ENCODE data around the gene LRRC49.

DNA sequence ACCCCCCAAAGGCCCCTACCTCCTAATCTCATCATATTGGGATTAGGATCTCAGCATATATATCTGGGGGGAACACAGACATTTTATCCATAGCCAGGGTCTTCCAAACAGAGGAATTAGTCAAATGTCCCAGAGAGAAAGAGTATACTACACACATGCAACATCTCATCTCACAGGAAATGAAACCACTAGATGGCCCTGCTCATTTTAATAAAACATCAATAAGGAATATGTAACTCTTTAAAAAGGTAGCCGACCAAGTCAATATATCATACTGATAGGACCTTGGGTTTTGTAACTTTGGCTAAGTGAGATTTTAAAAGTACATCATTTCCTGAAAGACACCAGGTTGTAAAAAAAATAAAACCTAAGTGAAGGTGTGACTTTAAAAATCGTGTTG is 177.1 kb downstream of the LRRC49 start:
- TF ChIP-seq TAF1 (IDR thresholded peaks at IDR 0.05; ENCODE audit: borderline replicate concordance, low read depth, low read length) (no peak), CEBPB (IDR thresholded peaks at IDR 0.05; ENCODE audit: borderline replicate concordance in 1 of 2, low read depth in 2 of 2, low read length in 2 of 2) (no peak), EP300 (IDR thresholded peaks at IDR 0.05; ENCODE audit: borderline replicate concordance in 1 of 2, control insufficient read depth in 1 of 2, low read depth in 2 of 2, low read length in 2 of 2) (no peak), YY1 (IDR thresholded peaks at IDR 0.05; ENCODE audit: low read depth, low read length) (no peak), EZH2 (IDR thresholded peaks at IDR 0.05; ENCODE audit: borderline replicate concordance, control insufficient read depth, low read depth, low read length) (no peak), ESRRA (IDR thresholded peaks at IDR 0.05; ENCODE audit: low read length) (no peak), KDM1A (IDR thresholded peaks at IDR 0.05; ENCODE audit: borderline replicate concordance) (no peak), RAD21 (IDR thresholded peaks at IDR 0.05; ENCODE audit: insufficient read depth, low read depth, low read length) (no peak)
- TF ChIP-seq, protein P1, sequence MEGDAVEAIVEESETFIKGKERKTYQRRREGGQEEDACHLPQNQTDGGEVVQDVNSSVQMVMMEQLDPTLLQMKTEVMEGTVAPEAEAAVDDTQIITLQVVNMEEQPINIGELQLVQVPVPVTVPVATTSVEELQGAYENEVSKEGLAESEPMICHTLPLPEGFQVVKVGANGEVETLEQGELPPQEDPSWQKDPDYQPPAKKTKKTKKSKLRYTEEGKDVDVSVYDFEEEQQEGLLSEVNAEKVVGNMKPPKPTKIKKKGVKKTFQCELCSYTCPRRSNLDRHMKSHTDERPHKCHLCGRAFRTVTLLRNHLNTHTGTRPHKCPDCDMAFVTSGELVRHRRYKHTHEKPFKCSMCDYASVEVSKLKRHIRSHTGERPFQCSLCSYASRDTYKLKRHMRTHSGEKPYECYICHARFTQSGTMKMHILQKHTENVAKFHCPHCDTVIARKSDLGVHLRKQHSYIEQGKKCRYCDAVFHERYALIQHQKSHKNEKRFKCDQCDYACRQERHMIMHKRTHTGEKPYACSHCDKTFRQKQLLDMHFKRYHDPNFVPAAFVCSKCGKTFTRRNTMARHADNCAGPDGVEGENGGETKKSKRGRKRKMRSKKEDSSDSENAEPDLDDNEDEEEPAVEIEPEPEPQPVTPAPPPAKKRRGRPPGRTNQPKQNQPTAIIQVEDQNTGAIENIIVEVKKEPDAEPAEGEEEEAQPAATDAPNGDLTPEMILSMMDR (IDR thresholded peaks at IDR 0.05 in 2 of 3, conservative IDR thresholded peaks at IDR 0.05 in 1 of 3; ENCODE audit: control insufficient read depth in 2 of 3, extremely low read depth in 1 of 3, insufficient read depth in 1 of 3, low read depth in 3 of 3, low read length in 3 of 3), result no peak
- TF ChIP-seq, protein P2, sequence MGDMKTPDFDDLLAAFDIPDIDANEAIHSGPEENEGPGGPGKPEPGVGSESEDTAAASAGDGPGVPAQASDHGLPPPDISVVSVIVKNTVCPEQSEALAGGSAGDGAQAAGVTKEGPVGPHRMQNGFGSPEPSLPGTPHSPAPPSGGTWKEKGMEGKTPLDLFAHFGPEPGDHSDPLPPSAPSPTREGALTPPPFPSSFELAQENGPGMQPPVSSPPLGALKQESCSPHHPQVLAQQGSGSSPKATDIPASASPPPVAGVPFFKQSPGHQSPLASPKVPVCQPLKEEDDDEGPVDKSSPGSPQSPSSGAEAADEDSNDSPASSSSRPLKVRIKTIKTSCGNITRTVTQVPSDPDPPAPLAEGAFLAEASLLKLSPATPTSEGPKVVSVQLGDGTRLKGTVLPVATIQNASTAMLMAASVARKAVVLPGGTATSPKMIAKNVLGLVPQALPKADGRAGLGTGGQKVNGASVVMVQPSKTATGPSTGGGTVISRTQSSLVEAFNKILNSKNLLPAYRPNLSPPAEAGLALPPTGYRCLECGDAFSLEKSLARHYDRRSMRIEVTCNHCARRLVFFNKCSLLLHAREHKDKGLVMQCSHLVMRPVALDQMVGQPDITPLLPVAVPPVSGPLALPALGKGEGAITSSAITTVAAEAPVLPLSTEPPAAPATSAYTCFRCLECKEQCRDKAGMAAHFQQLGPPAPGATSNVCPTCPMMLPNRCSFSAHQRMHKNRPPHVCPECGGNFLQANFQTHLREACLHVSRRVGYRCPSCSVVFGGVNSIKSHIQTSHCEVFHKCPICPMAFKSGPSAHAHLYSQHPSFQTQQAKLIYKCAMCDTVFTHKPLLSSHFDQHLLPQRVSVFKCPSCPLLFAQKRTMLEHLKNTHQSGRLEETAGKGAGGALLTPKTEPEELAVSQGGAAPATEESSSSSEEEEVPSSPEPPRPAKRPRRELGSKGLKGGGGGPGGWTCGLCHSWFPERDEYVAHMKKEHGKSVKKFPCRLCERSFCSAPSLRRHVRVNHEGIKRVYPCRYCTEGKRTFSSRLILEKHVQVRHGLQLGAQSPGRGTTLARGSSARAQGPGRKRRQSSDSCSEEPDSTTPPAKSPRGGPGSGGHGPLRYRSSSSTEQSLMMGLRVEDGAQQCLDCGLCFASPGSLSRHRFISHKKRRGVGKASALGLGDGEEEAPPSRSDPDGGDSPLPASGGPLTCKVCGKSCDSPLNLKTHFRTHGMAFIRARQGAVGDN (IDR thresholded peaks at IDR 0.05), result no peak

Data from GM12878 (cell line).